HL-60/S4 (cell line): ENCODE data around the gene ICOSLG.
"Not testable (repeated sequence)": the region's sequence is repeated elsewhere in the genome, so short reads cannot be mapped to it uniquely, and the experiment has no call there.

Experiments used
- in situ Hi-C: fragments of 300-500 bp; cut with MboI; formaldehyde crosslinking; loops from 2 replicates; pipeline ENCODE4 v1.14.3; 2022; ENCODE audit warnings: low sequenced_read_pairs

ICOSLG gene

GRCh38 chr21:44265734-44266270 is 25.1 kb upstream of the ICOSLG start:
- in situ Hi-C loops: no loop called here

DNA sequence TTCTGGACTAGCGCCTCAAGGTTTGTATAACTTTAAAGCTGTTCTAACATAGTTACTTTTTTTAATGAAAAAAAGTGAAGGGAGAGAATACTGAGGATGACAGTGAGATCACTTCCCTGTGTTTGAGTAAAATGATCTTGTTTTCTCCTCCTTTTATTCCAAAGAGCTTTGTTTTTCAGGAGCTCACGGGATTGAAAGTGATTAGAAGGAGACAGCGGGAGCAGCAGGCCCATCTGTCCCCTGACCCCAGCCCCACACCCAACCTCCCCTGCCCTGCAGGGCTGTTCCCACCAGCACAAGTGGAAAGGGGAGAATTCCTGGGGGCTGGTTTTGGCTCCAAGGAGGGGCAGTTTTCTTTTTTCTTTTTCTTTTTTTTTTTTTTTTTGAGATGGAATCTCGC is 23.0 kb upstream of the ICOSLG start:
- in situ Hi-C loops: no loop called here

GRCh38 chr21:44263221-44263760 is 22.5 kb upstream of the ICOSLG start:
- in situ Hi-C loops: no loop called here

GRCh38 chr21:44262338-44263056 is 21.8 kb upstream of the ICOSLG start:
- in situ Hi-C loops: no loop called here

GRCh38 chr21:44261675-44262295 is 21.0 kb upstream of the ICOSLG start, which contains the start of gene DNMT3L:
Gene DNMT3L (minus strand): TSS chr21:44261897. CDS start chr21:44261259, 638 bp downstream.
- in situ Hi-C loops: no loop called here

DNA sequence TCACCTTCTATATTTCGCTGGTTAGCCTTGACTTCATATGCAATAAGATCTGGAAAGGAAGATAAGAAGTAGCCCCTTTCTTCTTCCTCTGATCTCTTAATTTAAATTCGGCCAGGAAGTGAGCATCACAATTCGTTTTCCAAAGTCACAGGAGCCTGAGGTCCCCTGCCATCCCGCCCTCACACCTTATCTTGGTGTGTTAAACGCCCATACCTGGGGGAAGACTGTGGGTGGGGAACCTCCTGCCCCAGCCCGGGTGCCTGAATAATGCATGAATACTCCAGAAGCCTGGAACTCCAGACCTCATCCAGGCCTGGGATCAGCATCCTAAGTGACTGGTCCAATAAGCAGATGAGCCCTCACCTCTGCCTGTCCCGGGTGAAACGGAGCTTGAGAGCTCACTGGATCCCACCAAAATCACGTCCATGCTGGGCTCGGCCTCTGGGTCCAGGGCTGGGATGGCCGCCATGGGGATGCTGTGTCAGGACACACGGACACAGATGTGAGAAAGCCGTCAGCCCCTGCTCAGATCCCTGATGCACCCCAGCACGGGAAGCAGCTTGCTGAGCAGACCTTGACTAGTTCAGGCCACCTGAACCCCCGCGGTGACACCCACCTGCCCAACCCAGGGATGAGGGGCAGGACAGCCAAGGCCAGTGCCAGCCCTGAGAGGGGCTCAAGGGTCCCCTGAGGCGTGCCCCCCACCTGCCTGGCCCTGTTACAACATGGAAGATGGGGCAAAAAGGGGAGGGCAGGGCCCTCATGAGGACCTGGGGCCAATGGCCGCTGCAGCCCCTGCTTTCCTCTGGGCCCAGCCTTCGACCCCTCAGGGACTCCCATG is 20.3 kb upstream of the ICOSLG start:
- in situ Hi-C loops: no loop called here

- in situ Hi-C loops: no loop called here
Measured at GRCh38 chr21:44260066-44260465, 19.3 kb upstream of the ICOSLG start.

- in situ Hi-C loops: no loop called here
Measured at GRCh38 chr21:44259082-44259705, 18.5 kb upstream of the ICOSLG start.

DNA sequence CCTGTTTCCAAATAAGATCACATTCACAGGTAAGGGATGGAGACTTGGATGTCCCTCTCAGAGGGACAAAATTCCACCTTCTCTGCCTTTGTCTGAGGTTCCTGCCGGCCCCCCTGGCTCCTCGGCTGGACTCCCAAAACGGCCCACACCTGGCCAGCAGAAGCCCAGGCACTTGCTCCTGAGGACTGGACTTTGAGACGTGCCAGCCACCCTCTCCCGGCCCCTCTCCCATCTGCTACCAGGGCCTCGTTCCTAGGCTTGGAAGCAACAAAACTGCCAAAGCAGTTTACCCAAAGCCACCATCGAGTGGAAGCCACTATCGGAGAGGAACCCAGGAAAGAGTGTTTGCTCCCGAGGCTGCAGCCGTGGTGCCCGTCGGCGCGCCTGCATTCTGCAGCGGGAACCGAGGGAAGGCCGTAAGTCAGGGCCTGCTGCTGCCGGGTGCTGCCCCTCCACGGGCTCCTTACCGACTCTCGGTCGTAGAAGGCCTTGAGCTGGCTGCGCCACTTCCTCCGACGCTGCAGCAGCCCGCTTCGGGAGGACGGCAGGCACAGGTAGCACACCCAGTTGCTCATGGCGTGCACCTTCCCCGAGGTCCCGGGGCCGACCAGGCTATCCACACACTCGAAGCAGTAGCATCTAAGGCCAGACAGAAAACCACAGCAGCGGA is 17.4 kb upstream of the ICOSLG start:
- in situ Hi-C loops: no loop called here

- in situ Hi-C loops: no loop called here
Measured at GRCh38 chr21:44255511-44255981, 14.8 kb upstream of the ICOSLG start.

GRCh38 chr21:44253832-44254710 is 13.3 kb upstream of the ICOSLG start:
- in situ Hi-C loops: no loop called here

GRCh38 chr21:44249204-44250037 is 8.7 kb upstream of the ICOSLG start:
- in situ Hi-C loops: not testable (repeated sequence)

GRCh38 chr21:44247904-44248303 is 7.2 kb upstream of the ICOSLG start:
- in situ Hi-C loops: not testable (repeated sequence)

DNA sequence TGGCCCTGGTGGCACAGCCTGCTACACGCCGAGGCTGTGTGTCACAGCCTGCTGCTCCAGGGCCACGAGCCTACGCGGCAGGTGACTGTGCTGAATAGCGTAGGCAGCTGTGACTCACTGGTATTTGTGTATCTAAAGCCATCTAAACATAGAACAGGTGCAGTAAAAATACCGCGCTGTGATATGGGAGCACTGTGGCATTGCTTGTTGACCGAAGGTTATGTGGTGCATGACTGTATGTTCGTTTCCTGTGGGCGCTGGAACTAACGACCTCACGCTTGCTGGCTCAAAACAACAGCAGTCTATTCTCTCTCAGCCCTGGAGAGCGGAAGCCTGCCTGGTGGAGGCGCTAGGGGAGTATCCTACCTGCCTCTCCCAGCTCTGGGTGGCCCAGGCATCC is 3.2 kb upstream of the ICOSLG start:
- in situ Hi-C loops: not testable (repeated sequence)

GRCh38 chr21:44241281-44241680 is 538 bp upstream of the ICOSLG start:
- in situ Hi-C loops: not testable (repeated sequence)

DNA sequence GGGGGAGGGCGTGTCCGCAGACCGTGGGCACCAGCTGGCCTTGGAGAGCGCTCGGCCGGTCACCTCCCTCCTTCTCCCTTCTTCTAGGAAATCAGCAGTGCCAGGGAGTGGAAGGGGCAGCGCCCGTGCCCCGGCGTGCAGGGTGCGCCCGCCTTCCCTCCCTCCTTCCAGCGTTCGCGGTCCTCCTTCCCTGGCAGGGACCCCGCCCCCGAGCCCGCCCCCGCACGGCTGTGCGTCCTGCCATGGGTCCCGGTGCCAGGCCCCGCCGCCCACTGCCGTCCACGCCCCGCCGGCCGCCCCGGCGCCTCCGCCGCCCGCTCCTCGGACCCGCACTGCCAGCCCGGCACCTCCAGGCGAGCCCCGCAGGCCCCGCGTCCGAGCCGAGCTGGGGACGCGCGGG is 390 bp downstream of the ICOSLG start:
- in situ Hi-C loops: not testable (repeated sequence)

GRCh38 chr21:44229561-44229960 is 11.2 kb downstream of the ICOSLG start:
- in situ Hi-C loops: not testable (repeated sequence)

DNA sequence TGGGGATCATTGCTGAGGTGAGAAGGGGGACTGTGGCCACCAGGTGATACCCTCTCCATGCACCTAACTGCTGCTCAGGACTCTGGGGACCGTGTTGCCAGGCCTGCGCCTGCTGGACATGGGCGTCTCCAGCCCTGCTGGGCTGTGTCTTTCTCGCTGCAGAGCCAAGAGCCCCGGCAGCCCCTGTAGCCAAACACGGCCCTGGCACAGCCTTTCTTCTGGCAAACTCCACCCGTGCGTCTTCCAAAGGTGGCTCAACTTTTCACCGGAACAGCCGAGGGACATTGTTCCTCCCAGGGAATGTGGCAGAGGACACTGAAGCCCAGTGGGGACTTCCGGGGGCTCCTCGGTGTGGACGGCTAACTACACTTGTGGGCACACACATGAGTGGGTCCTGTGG is 12.6 kb downstream of the ICOSLG start:
- in situ Hi-C loops: not testable (repeated sequence)
